HepG2 (cell line): ENCODE measurements around the gene MYO5A. TPM values are rescaled to one million over a fixed set of nuclear protein-coding genes. Genes with fewer than 3 reads are reported as not detected.

Experiments used
- ATAC-seq: fragments of 200-7000 bp; cut with Tn5 transposase; 3 replicates; pipeline ENCODE4 v1.9.1; 2020; ENCODE audit warnings: mild to moderate bottlenecking, moderate library complexity
- BruUV-seq: library from RNA; stranded (reverse); fragments of 400-500 nt; replicated peaks from 2 replicates; lab custom pipeline; 2021; lab: Mats Ljungman, UMichigan
- CTCF ChIA-PET: fragments of 300-600 bp; formaldehyde crosslinking; extraction: SDS; loops from one replicate; lab custom pipeline; 2021; ENCODE audit warnings: low total read pairs, inconsistent platforms, low intra/inter-chr PET ratio; lab: Yijun Ruan, JAX
- POLR2A ChIA-PET: fragments of 350-600 bp; sonication (Branson Sonifier 250); formaldehyde crosslinking; loops from one replicate; lab custom pipeline; 2020; ENCODE audit warnings: antibody characterized with exemption, inconsistent platforms; lab: Yijun Ruan, JAX
- DNase-seq: peaks from one replicate; pipeline ENCODE4 v3.0.0-alpha.2; 2015; ENCODE audit warnings: low spot score
- FAIRE-seq: peaks from 3 replicates; lab custom pipeline; 2011; peaks lifted over from hg19 to GRCh38; lab: Jason Lieb, UNC
- H2AFZ ChIP-seq: one replicate; pipeline ENCODE4 v1.6.1; 2011; ENCODE audit warnings: low read length, inconsistent platforms
- H3K27ac ChIP-seq: fragments of 300-600 bp; 3 replicates; pipeline ENCODE4 v1.8.0; 2011; ENCODE audit warnings: mixed run types, mild to moderate bottlenecking, mixed read lengths, low read length, inconsistent platforms; ENCODE audit not compliant: insufficient read depth; ENCODE audit errors: extremely low read length
- H3K27me3 ChIP-seq, 2 experiments: fragments of 200-600 bp in 1 of 2; 2 replicates in 1 of 2; 3 replicates in 1 of 2; pipeline versions ENCODE4 v1.6.0 to v1.8.0; 2011; ENCODE audit warnings: low read length in 2 of 2, mild to moderate bottlenecking in 2 of 2, moderate library complexity in 2 of 2, inconsistent platforms in 1 of 2; ENCODE audit not compliant: insufficient read depth in 2 of 2, control insufficient read depth in 1 of 2
- H3K36me3 ChIP-seq, 2 experiments: fragments of 200-600 bp in 1 of 2; replicated peaks in 1 of 2; 2 replicates in 1 of 2; 3 replicates in 1 of 2; pipeline versions ENCODE4 v1.5.1 to v1.8.0; 2011; ENCODE audit warnings: low read length in 2 of 2, inconsistent platforms in 1 of 2; ENCODE audit not compliant: insufficient read depth in 2 of 2, control insufficient read depth in 1 of 2
- H3K4me1 ChIP-seq: 2 replicates; pipeline ENCODE4 v1.5.1; 2012; ENCODE audit warnings: low read length, inconsistent platforms; ENCODE audit not compliant: insufficient read depth
- H3K4me2 ChIP-seq: 2 replicates; pipeline ENCODE4 v1.6.0; 2011; ENCODE audit warnings: low read depth, low read length, inconsistent platforms
- H3K4me3 ChIP-seq, 3 experiments: fragments of 200-600 bp in 1 of 3; sonication (generic), shearing (Covaris generic) in 1 of 3; replicated peaks in 1 of 3; 2 replicates each; pipeline ENCODE4 v1.5.1; 2011 to 2016; ENCODE audit warnings: low read length in 3 of 3, inconsistent platforms in 2 of 3, low read depth in 2 of 3, mild to moderate bottlenecking in 2 of 3, control low read depth in 1 of 3, mixed read lengths in 1 of 3; ENCODE audit not compliant: insufficient read depth in 1 of 3
- H3K79me2 ChIP-seq: one replicate; pipeline ENCODE4 v1.6.1; 2011; ENCODE audit warnings: low read length, inconsistent platforms; ENCODE audit not compliant: insufficient read depth
- H3K9ac ChIP-seq: 2 replicates; pipeline ENCODE4 v1.6.0; 2011; ENCODE audit warnings: mild to moderate bottlenecking, low read depth, low read length, inconsistent platforms; ENCODE audit not compliant: insufficient read depth
- H3K9me3 ChIP-seq: 2 replicates; pipeline ENCODE4 v1.5.1; 2012; ENCODE audit warnings: mild to moderate bottlenecking, low read length
- H4K20me1 ChIP-seq: 2 replicates; pipeline ENCODE4 v1.6.0; 2011; ENCODE audit warnings: inconsistent platforms, mild to moderate bottlenecking, low read length, moderate library complexity; ENCODE audit not compliant: insufficient read depth
- HOXA9 ChIP-seq: sonication (generic); formaldehyde crosslinking; IDR thresholded peaks from 2 replicates; pipeline ENCODE4 v1.8.1; 2022; ENCODE audit warnings: missing genetic modification reagents, mild to moderate bottlenecking, moderate library complexity, borderline replicate concordance
- PRDM4 ChIP-seq: sonication (generic); formaldehyde crosslinking; IDR thresholded peaks from 2 replicates; pipeline ENCODE4 v1.9.0; 2021; ENCODE audit warnings: missing genetic modification reagents, borderline replicate concordance
- SKI ChIP-seq: fragments of 450-650 bp; IDR thresholded peaks from one replicate; pipeline ENCODE4 v1.6.1; 2018; ENCODE audit warnings: mild to moderate bottlenecking; ENCODE audit not compliant: partially characterized antibody
- ZNF263 ChIP-seq: sonication (generic); formaldehyde crosslinking; IDR thresholded peaks from 2 replicates; pipeline ENCODE4 v1.4.0; 2020; ENCODE audit warnings: missing genetic modification reagents
- ZNF672 ChIP-seq: sonication (generic); formaldehyde crosslinking; IDR thresholded peaks from 2 replicates; pipeline ENCODE4 v1.8.1; 2022; ENCODE audit warnings: missing genetic modification reagents
- WGBS: methylation state at CpG from one replicate; pipeline ENCODE4 v1.1.6; 2017; ENCODE audit warnings: low lambda C conversion rate; 5-methylcytosine and 5-hydroxymethylcytosine counted together
- in situ Hi-C: cut with HindIII; loops from 2 replicates; pipeline ENCODE4 v1.10.0; 2017; ENCODE audit warnings: low pct_unique_long_range_greater_than_20kb; ENCODE audit not compliant: extremely low pct_ligation_motif_present
- intact Hi-C: fragments of 100-400 bp; cut with micrococcal nuclease; formaldehyde crosslinking; loops from one replicate; pipeline ENCODE4 v1.10.0; 2022; ENCODE audit not compliant: unreplicated experiment
- polyA plus RNA-seq, 8 experiments: library from polyadenylated mRNA; depleted of rRNA in 3 of 8; stranded (reverse) in 7 of 8; unstranded in 1 of 8; fragments of >200 nt; fragmentation: Illumina TruSeq in 4 of 8; extraction: Trizol in 4 of 8; gene quantifications; 2 replicates each; pipeline versions ENCODE4 v1.2.1 to v1.2.3, GENCODE V29; 2011 to 2016; ENCODE audit warnings: low read depth in 4 of 8, missing spikeins in 1 of 8, mixed read lengths in 1 of 8; ENCODE audit not compliant: insufficient read depth in 1 of 8
- total RNA-seq, 5 experiments: library from RNA; depleted of rRNA; stranded (reverse); fragments of >200 nt; fragmentation: Illumina TruSeq; extraction: Trizol; gene quantifications; 2 replicates each; pipeline ENCODE4 v1.2.3, GENCODE V29; 2016; ENCODE audit warnings: low read depth in 1 of 5
- TF ChIP-seq, protein P1 (sequence below): sonication (generic); formaldehyde crosslinking; IDR thresholded peaks from 2 replicates; pipeline ENCODE4 v1.4.0; 2020; ENCODE audit warnings: low read depth, missing genetic modification reagents
- TF ChIP-seq, protein P2 (sequence below): sonication (generic); formaldehyde crosslinking; IDR thresholded peaks from 2 replicates; pipeline ENCODE4 v1.5.0; 2020; ENCODE audit warnings: missing genetic modification reagents, mild to moderate bottlenecking, borderline replicate concordance

The MYO5A gene
- total and polyA plus RNA-seq, 2 of the 13 experiments (the other 11 are each of a cell fraction or from before 2014, with no cell fraction given): 2.8 to 4.8 TPM

- no peaks in the 10 kb centered on the region for H3K27me3 ChIP-seq
- POLR2A ChIA-PET: no interaction called here
- no peak overlapping the region for H3K9ac ChIP-seq
- CTCF ChIA-PET: no interaction called here
- no peak overlapping the region for H2AFZ ChIP-seq
- no peaks in the 10 kb centered on the region for H3K79me2 ChIP-seq
- DNase-seq: no peak
- no peaks in the 10 kb centered on the region for H3K4me1 ChIP-seq
- WGBS: 28% methylated on average over 6 of the region's 6 CpGs
- no peaks in the 10 kb centered on the region for H3K9me3 ChIP-seq
- no TSS peak for BruUV-seq
- H3K36me3 ChIP-seq: no peaks in the 10 kb centered on the region
- H4K20me1 ChIP-seq: no peaks in the 10 kb centered on the region
- FAIRE-seq: no peak
- TF ChIP-seq ZNF263 (no peak), ZNF672 (CRISPR knock-in tag) (no peak), PRDM4 (CRISPR knock-in tag) (no peak), SKI (no peak), HOXA9 (CRISPR knock-in tag) (no peak)
- TF ChIP-seq, protein P1, sequence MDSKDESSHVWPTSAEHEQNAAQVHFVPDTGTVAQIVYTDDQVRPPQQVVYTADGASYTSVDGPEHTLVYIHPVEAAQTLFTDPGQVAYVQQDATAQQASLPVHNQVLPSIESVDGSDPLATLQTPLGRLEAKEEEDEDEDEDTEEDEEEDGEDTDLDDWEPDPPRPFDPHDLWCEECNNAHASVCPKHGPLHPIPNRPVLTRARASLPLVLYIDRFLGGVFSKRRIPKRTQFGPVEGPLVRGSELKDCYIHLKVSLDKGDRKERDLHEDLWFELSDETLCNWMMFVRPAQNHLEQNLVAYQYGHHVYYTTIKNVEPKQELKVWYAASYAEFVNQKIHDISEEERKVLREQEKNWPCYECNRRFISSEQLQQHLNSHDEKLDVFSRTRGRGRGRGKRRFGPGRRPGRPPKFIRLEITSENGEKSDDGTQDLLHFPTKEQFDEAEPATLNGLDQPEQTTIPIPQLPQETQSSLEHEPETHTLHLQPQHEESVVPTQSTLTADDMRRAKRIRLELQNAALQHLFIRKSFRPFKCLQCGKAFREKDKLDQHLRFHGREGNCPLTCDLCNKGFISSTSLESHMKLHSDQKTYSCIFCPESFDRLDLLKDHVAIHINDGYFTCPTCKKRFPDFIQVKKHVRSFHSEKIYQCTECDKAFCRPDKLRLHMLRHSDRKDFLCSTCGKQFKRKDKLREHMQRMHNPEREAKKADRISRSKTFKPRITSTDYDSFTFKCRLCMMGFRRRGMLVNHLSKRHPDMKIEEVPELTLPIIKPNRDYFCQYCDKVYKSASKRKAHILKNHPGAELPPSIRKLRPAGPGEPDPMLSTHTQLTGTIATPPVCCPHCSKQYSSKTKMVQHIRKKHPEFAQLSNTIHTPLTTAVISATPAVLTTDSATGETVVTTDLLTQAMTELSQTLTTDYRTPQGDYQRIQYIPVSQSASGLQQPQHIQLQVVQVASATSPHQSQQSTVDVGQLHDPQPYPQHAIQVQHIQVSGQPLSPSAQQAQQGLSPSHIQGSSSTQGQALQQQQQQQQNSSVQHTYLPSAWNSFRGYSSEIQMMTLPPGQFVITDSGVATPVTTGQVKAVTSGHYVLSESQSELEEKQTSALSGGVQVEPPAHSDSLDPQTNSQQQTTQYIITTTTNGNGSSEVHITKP: no peak
- TF ChIP-seq, protein P2, sequence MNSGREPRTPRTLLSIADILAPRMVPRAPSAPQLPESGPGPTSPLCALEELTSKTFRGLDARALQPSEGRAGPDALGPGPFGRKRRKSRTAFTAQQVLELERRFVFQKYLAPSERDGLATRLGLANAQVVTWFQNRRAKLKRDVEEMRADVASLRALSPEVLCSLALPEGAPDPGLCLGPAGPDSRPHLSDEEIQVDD: no peak
- in situ Hi-C loops: no loop called here
- no peak overlapping the region for H3K4me2 ChIP-seq
- ATAC-seq: no peak; the same call in 2 of the 3 replicates
- intact Hi-C loops: no loop called here
- no peak overlapping the region for H3K4me3 ChIP-seq
- no peak overlapping the region for H3K27ac ChIP-seq
These were observed 31.8 kb downstream of the MYO5A start for GRCh38 chr15:52496776-52497470.
